Panc1 (cell line): Measurements from ENCODE around the gene HS3ST2. TPM values are rescaled to one million over a fixed set of nuclear protein-coding genes. Genes with fewer than 3 reads are reported as not detected.

Experiments
- ATAC-seq: fragments of 200-7000 bp; cut with Tn5 transposase; 2 replicates; pipeline ENCODE4 v1.9.1; 2020; ENCODE audit warnings: mild to moderate bottlenecking, moderate library complexity
- BruUV-seq: library from RNA; stranded (reverse); fragments of 400-500 nt; replicated peaks from 2 replicates; lab custom pipeline; 2021; lab: Mats Ljungman, UMichigan
- CTCF ChIA-PET: fragments of 300-600 bp; sonication (Branson Sonifier 250); formaldehyde crosslinking; loops from one replicate; lab custom pipeline; 2022; ENCODE audit warnings: antibody characterized with exemption; lab: Charles Lee
- POLR2A ChIA-PET: fragments of 300-600 bp; sonication (Branson Sonifier 250); formaldehyde crosslinking; loops from one replicate; lab custom pipeline; 2022; ENCODE audit warnings: antibody characterized with exemption; lab: Charles Lee
- DNase-seq: peaks from one replicate; pipeline ENCODE4 v3.0.0-alpha.2; 2010; ENCODE audit warnings: low read depth, low spot score
- H3K27ac ChIP-seq: 2 replicates; pipeline ENCODE4 v1.5.1; 2011; ENCODE audit warnings: mild to moderate bottlenecking, low read length, inconsistent platforms
- H3K27me3 ChIP-seq: fragments of 200-500 bp; sonication (Bioruptor generic); 2 replicates; pipeline ENCODE4 v1.6.0; 2014; ENCODE audit warnings: low read length, inconsistent platforms; ENCODE audit not compliant: control insufficient read depth, insufficient read depth
- H3K36me3 ChIP-seq: fragments of 200-500 bp; sonication (Bioruptor generic); 2 replicates; pipeline ENCODE4 v1.5.1; 2014; ENCODE audit warnings: inconsistent platforms, mild to moderate bottlenecking, low read length, moderate library complexity; ENCODE audit not compliant: control insufficient read depth, insufficient read depth
- H3K4me1 ChIP-seq: 2 replicates; pipeline ENCODE4 v1.5.1; 2011; ENCODE audit warnings: inconsistent platforms, mild to moderate bottlenecking, low read length, moderate library complexity; ENCODE audit not compliant: control insufficient read depth, insufficient read depth
- H3K4me3 ChIP-seq, 2 experiments: 2 replicates each; pipeline ENCODE4 v1.5.1; 2011 to 2012; ENCODE audit warnings: low read depth in 2 of 2, low read length in 2 of 2, mild to moderate bottlenecking in 2 of 2, inconsistent platforms in 1 of 2, moderate library complexity in 1 of 2
- H3K9me3 ChIP-seq: fragments of 200-500 bp; sonication (Bioruptor generic); 2 replicates; pipeline ENCODE4 v1.5.1; 2014; ENCODE audit warnings: low read depth, mild to moderate bottlenecking, inconsistent platforms, low read length, moderate library complexity; ENCODE audit not compliant: control insufficient read depth, insufficient read depth
- CTCF ChIP-seq: fragments of 450-650 bp; IDR thresholded peaks from 2 replicates; pipeline ENCODE4 v1.5.1; 2017; ENCODE audit warnings: mild to moderate bottlenecking
- POLR2AphosphoS5 ChIP-seq: IDR thresholded peaks from 2 replicates; pipeline ENCODE4 v1.6.1; 2012; ENCODE audit warnings: mild to moderate bottlenecking, low read depth, low read length, moderate library complexity
- REST ChIP-seq, 2 experiments: IDR thresholded peaks; 2 replicates each; pipeline ENCODE4 v1.6.1; 2011 to 2012; ENCODE audit warnings: low read depth in 2 of 2, control low read depth in 1 of 2, low read length in 1 of 2, mild to moderate bottlenecking in 1 of 2, moderate library complexity in 1 of 2; ENCODE audit not compliant: insufficient read depth in 1 of 2
- SIN3A ChIP-seq: IDR thresholded peaks from 2 replicates; pipeline ENCODE4 v1.6.1; 2012; ENCODE audit warnings: low read depth, mild to moderate bottlenecking, low read length, moderate library complexity, borderline replicate concordance; ENCODE audit not compliant: insufficient read depth
- TCF7L2 ChIP-seq: IDR thresholded peaks from 2 replicates; pipeline ENCODE4 v1.6.1; 2011; ENCODE audit warnings: mild to moderate bottlenecking, low read depth, low read length, inconsistent platforms
- in situ Hi-C: cut with HindIII; loops from 2 replicates; pipeline ENCODE4 v1.10.0; 2016; ENCODE audit warnings: low sequenced_read_pairs, low pct_unique_long_range_greater_than_20kb
- intact Hi-C: fragments of 100-400 bp; cut with micrococcal nuclease; formaldehyde crosslinking; loops from one replicate; pipeline ENCODE4 v1.10.0; 2022; ENCODE audit not compliant: unreplicated experiment
- total RNA-seq: library from RNA; stranded (reverse); gene quantifications from one replicate; pipeline ENCODE4 v1.2.1, GENCODE V29; 2021; ENCODE audit not compliant: unreplicated experiment

The HS3ST2 gene
- total RNA-seq, 1 experiment from 2014 or later = not detected

GRCh38 chr16:22929461-22929860 is 115.5 kb downstream of the HS3ST2 start:
- DNase-seq (no peak), ATAC-seq (no peak)
- Histone ChIP-seq H3K27ac (no peak overlapping the region), H3K9me3 (no peaks in the 10 kb centered on the region), H3K27me3 (peaks cover 28% of the 10 kb centered on the region), H3K4me3 (no peak overlapping the region), H3K36me3 (no peaks in the 10 kb centered on the region; the same call in 1 of the 2 replicates), H3K4me1 (no peaks in the 10 kb centered on the region)
- ChIA-PET POLR2A (no interaction called here), CTCF (no interaction called here)
- intact Hi-C loops (no loop called here), in situ Hi-C loops (no loop called here)
- BruUV-seq = no TSS peak
- TF ChIP-seq CTCF (no peak), SIN3A (no peak), TCF7L2 (no peak), REST (IDR thresholded peaks at IDR 0.05; ENCODE audit: insufficient read depth in 1 of 2, low read depth in 2 of 2, low read length in 1 of 2) (no peak), POLR2AphosphoS5 (no peak)

GRCh38 chr16:22932032-22932771 is 118.2 kb downstream of the HS3ST2 start:
- Histone ChIP-seq H3K4me3 (no peak overlapping the region), H3K36me3 (no peaks in the 10 kb centered on the region), H3K4me1 (no peaks in the 10 kb centered on the region), H3K9me3 (no peaks in the 10 kb centered on the region), H3K27me3 (peaks cover 23% of the 10 kb centered on the region), H3K27ac (no peak overlapping the region)
- ATAC-seq (no peak), DNase-seq (no peak)
- POLR2A ChIA-PET = no interaction called here
- no peak for TF ChIP-seq SIN3A
- no peak for TF ChIP-seq TCF7L2
- no peak for TF ChIP-seq CTCF
- no peak for TF ChIP-seq REST (IDR thresholded peaks at IDR 0.05; ENCODE audit: insufficient read depth in 1 of 2, low read depth in 2 of 2, low read length in 1 of 2)
- TF ChIP-seq POLR2AphosphoS5 = no peak
- CTCF ChIA-PET = no interaction called here
- no TSS peak for BruUV-seq
- in situ Hi-C loops (no loop called here), intact Hi-C loops (no loop called here)
